CD14-positive monocyte (primary cell): Measurements from ENCODE around the gene C17orf113. TPM values are rescaled to one million over a fixed set of nuclear protein-coding genes. Genes with fewer than 3 reads are reported as not detected.
A peak's percentile ranks its signal among the peaks of the same experiment; 100 is the strongest.

Experiments
- DNase-seq, 3 donors: peaks; one replicate each; pipeline ENCODE4 v3.0.0-alpha.2; 2011 to 2022
- H2AFZ ChIP-seq: 2 replicates; pipeline ENCODE4 v1.6.0; 2012; ENCODE audit warnings: mild to moderate bottlenecking, low read depth, low read length, inconsistent platforms; ENCODE audit not compliant: insufficient read depth, poor library complexity, severe bottlenecking
- H3K27ac ChIP-seq, 2 donors: 1 replicate in 1 of 2; 2 replicates in 1 of 2; pipeline ENCODE4 v1.5.1; 2012 to 2013; ENCODE audit warnings: low read length in 2 of 2, control low read depth in 1 of 2, inconsistent platforms in 1 of 2, low read depth in 1 of 2, mild to moderate bottlenecking in 1 of 2
- H3K27me3 ChIP-seq, 2 donors: one replicate each; pipeline versions ENCODE4 v1.6.0 to v1.6.1; 2011 to 2013; ENCODE audit warnings: low read length in 2 of 2; ENCODE audit not compliant: control insufficient read depth in 2 of 2, insufficient read depth in 2 of 2
- H3K36me3 ChIP-seq, 2 donors: replicated peaks in 1 of 2; 1 replicate in 1 of 2; 2 replicates in 1 of 2; pipeline versions ENCODE4 v1.5.1 to v1.6.1; 2012 to 2013; ENCODE audit warnings: low read length in 2 of 2, control low read depth in 1 of 2, inconsistent platforms in 1 of 2, mild to moderate bottlenecking in 1 of 2; ENCODE audit not compliant: insufficient read depth in 2 of 2, control insufficient read depth in 1 of 2
- H3K4me1 ChIP-seq, 2 donors: 1 replicate in 1 of 2; 2 replicates in 1 of 2; pipeline versions ENCODE4 v1.5.1 to v1.6.1; 2012 to 2013; ENCODE audit warnings: low read length in 2 of 2, control low read depth in 1 of 2, inconsistent platforms in 1 of 2, mild to moderate bottlenecking in 1 of 2, moderate library complexity in 1 of 2; ENCODE audit not compliant: insufficient read depth in 2 of 2, control insufficient read depth in 1 of 2
- H3K4me2 ChIP-seq: replicated peaks from 2 replicates; pipeline ENCODE3; 2012; ENCODE audit warnings: low read length, moderate library complexity, mild to moderate bottlenecking; ENCODE audit not compliant: poor library complexity, severe bottlenecking; ENCODE audit errors: extremely low read depth
- H3K4me3 ChIP-seq, 3 experiments: fragments of 200-600 bp in 1 of 3; sonication (generic) in 1 of 3; replicated peaks in 1 of 3; 1 replicate in 2 of 3; 2 replicates in 1 of 3; pipeline ENCODE4 v1.5.1; 2011 to 2013; ENCODE audit warnings: low read length in 3 of 3, mild to moderate bottlenecking in 3 of 3, control low read depth in 2 of 3, low read depth in 2 of 3, inconsistent platforms in 1 of 3, moderate library complexity in 1 of 3
- H3K79me2 ChIP-seq: 2 replicates; pipeline ENCODE4 v1.6.0; 2012; ENCODE audit warnings: mild to moderate bottlenecking, control low read depth, inconsistent platforms, low read length, moderate library complexity; ENCODE audit not compliant: insufficient read depth
- H3K9ac ChIP-seq: 2 replicates; pipeline ENCODE4 v1.6.0; 2017; ENCODE audit warnings: low read length, mild to moderate bottlenecking; ENCODE audit not compliant: insufficient read depth, poor library complexity, severe bottlenecking
- H3K9me3 ChIP-seq, 2 donors: replicated peaks in 1 of 2; 1 replicate in 1 of 2; 2 replicates in 1 of 2; pipeline versions ENCODE4 v1.5.1 to v1.6.1; 2012 to 2013; ENCODE audit warnings: low read length in 2 of 2, control low read depth in 1 of 2; ENCODE audit not compliant: control insufficient read depth in 1 of 2, insufficient read depth in 1 of 2
- H4K20me1 ChIP-seq: 2 replicates; pipeline ENCODE4 v1.6.0; 2012; ENCODE audit warnings: mild to moderate bottlenecking, low read length, control low read depth, moderate library complexity; ENCODE audit not compliant: insufficient read depth
- H3K27ac Mint-ChIP-seq, 7 donors: one replicate each; pipeline ENCODE4 v1.8.0; 2020; ENCODE audit warnings: mild to moderate bottlenecking in 7 of 7, mixed read lengths in 7 of 7, moderate library complexity in 6 of 7, inconsistent platforms in 2 of 7
- H3K27me3 Mint-ChIP-seq, 3 donors: one replicate each; pipeline ENCODE4 v1.8.0; 2021 to 2022; ENCODE audit warnings: low read depth in 3 of 3, mild to moderate bottlenecking in 3 of 3, mixed read lengths in 3 of 3, moderate library complexity in 3 of 3, inconsistent platforms in 1 of 3
- H3K36me3 Mint-ChIP-seq, 2 donors: one replicate each; pipeline ENCODE4 v1.8.0; 2020; ENCODE audit warnings: mixed read lengths in 2 of 2, inconsistent platforms in 1 of 2, mild to moderate bottlenecking in 1 of 2
- H3K4me1 Mint-ChIP-seq: one replicate; pipeline ENCODE4 v1.8.0; 2020; ENCODE audit warnings: mild to moderate bottlenecking, mixed read lengths
- H3K4me3 Mint-ChIP-seq, 2 donors: one replicate each; pipeline ENCODE4 v1.8.0; 2020; ENCODE audit warnings: mild to moderate bottlenecking in 2 of 2, mixed read lengths in 2 of 2, moderate library complexity in 1 of 2
- H3K9me3 Mint-ChIP-seq, 7 donors: one replicate each; pipeline ENCODE4 v1.8.0; 2020 to 2022; ENCODE audit warnings: mixed read lengths in 7 of 7, mild to moderate bottlenecking in 6 of 7, moderate library complexity in 6 of 7, inconsistent platforms in 2 of 7
- WGBS: methylation state at CpG from one replicate; pipeline ENCODE4 v1.1.5; 2013; ENCODE audit warnings: missing lambda C conversion rate; ENCODE audit not compliant: insufficient coverage; 5-methylcytosine and 5-hydroxymethylcytosine counted together
- intact Hi-C, 2 donors: fragments of 100-400 bp; cut with micrococcal nuclease; formaldehyde crosslinking; loops; one replicate each; pipeline versions ENCODE4 v1.15.0 to v1.15.1; 2023
- polyA plus RNA-seq, 3 donors: library from polyadenylated mRNA; depleted of rRNA in 1 of 3; unstranded in 2 of 3; stranded (reverse) in 1 of 3; fragments of 300-500 nt in 2 of 3; fragments of >200 nt in 1 of 3; fragmentation: Illumina TruSeq in 2 of 3; gene quantifications; 1 replicate in 2 of 3; 2 replicates in 1 of 3; pipeline ENCODE4 v1.2.3, GENCODE V29; 2012 to 2021
- TF ChIP-seq, protein P1 (sequence below): fragments of 200-600 bp; IDR thresholded peaks from one replicate; pipeline ENCODE4 v1.8.0; 2022; ENCODE audit warnings: antibody characterized with exemption, mild to moderate bottlenecking

The C17orf113 gene
- polyA plus RNA-seq, 3 donors: 0.20 to 0.52 (median 0.28) TPM

DNA sequence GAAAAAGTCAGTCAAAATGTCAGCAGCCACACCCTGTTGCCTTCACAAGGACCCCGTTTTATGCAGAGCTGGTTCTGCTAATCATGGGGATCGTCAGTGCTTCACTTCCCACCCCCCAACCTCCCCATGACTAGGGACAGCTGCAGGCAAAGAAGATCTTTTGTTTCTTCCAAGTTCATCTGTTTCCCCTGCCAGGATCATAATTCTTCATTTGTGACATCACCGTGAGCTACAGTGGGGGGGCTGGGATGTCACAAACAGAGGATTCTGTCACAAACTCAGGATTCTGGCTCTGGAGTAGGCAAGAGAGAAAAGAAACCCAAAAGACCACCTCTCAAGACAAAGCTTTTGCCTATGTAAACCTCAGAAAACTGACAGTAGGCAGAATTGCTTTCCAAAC lies 57.8 kb downstream of the C17orf113 start:
- no peaks in the 10 kb centered on the region for H3K9me3 ChIP-seq
- H2AFZ ChIP-seq: no peak overlapping the region
- H3K4me3 ChIP-seq: no peak overlapping the region
- WGBS: 100% methylated on average over 2 of the region's 3 CpGs
- no peak overlapping the region for H3K9ac ChIP-seq
- peaks cover 39% of the 10 kb centered on the region for H3K79me2 ChIP-seq
- H3K4me1 ChIP-seq: no peaks in the 10 kb centered on the region
- H3K27me3 ChIP-seq: no peaks in the 10 kb centered on the region
- Mint-ChIP-seq H3K9me3 (no peaks in the 10 kb centered on the region), H3K4me3 (no peak overlapping the region), H3K27me3 (peaks cover 0 to 1% (median 0%) of the 10 kb centered on the region in 3 donors), H3K36me3 (peaks cover 91 to 99% of the 10 kb centered on the region in 2 donors), H3K27ac (peak overlapping the region in 1 of 7 donors; percentile 40), H3K4me1 (no peaks in the 10 kb centered on the region)
- TF ChIP-seq, protein P1, sequence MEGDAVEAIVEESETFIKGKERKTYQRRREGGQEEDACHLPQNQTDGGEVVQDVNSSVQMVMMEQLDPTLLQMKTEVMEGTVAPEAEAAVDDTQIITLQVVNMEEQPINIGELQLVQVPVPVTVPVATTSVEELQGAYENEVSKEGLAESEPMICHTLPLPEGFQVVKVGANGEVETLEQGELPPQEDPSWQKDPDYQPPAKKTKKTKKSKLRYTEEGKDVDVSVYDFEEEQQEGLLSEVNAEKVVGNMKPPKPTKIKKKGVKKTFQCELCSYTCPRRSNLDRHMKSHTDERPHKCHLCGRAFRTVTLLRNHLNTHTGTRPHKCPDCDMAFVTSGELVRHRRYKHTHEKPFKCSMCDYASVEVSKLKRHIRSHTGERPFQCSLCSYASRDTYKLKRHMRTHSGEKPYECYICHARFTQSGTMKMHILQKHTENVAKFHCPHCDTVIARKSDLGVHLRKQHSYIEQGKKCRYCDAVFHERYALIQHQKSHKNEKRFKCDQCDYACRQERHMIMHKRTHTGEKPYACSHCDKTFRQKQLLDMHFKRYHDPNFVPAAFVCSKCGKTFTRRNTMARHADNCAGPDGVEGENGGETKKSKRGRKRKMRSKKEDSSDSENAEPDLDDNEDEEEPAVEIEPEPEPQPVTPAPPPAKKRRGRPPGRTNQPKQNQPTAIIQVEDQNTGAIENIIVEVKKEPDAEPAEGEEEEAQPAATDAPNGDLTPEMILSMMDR: no peak
- H3K36me3 ChIP-seq: peaks cover 95 to 100% of the 10 kb centered on the region in 2 donors
- intact Hi-C loops: no loop called here
- H4K20me1 ChIP-seq: peaks cover 87% of the 10 kb centered on the region
- no peak overlapping the region for H3K27ac ChIP-seq
- H3K4me2 ChIP-seq: no peak overlapping the region
- DNase-seq: no peak

- H4K20me1 ChIP-seq: peaks cover 81% of the 10 kb centered on the region
- intact Hi-C loops: no loop called here
- Mint-ChIP-seq H3K9me3 (no peaks in the 10 kb centered on the region), H3K27ac (no peak overlapping the region), H3K36me3 (peaks cover 95 to 100% of the 10 kb centered on the region in 2 donors), H3K4me1 (no peaks in the 10 kb centered on the region), H3K27me3 (peaks cover 0 to 2% (median 0%) of the 10 kb centered on the region in 3 donors), H3K4me3 (no peak overlapping the region)
- H3K36me3 ChIP-seq: peaks cover 91 to 100% of the 10 kb centered on the region in 2 donors
- no peak for DNase-seq
- no peak overlapping the region for H3K4me3 ChIP-seq
- H3K9me3 ChIP-seq: no peaks in the 10 kb centered on the region
- H3K4me2 ChIP-seq: no peak overlapping the region
- 85% methylated on average over 3 of the region's 5 CpGs for WGBS
- no peaks in the 10 kb centered on the region for H3K4me1 ChIP-seq
- TF ChIP-seq, protein P1: no peak
- H2AFZ ChIP-seq: no peak overlapping the region
- H3K27ac ChIP-seq: no peak overlapping the region
- peaks cover 18% of the 10 kb centered on the region for H3K79me2 ChIP-seq
- no peaks in the 10 kb centered on the region for H3K27me3 ChIP-seq
- H3K9ac ChIP-seq: no peak overlapping the region
These were observed 60.5 kb downstream of the C17orf113 start for GRCh38 chr17:41989702-41990419.
